CD4-positive, alpha-beta T cell treated with Interleukin-17A for 4 hours (primary cell): ENCODE data around the gene LMNA.

Experiments used
- DNase-seq: peaks from one replicate; pipeline ENCODE4 v3.0.0-alpha.2; 2020; ENCODE audit warnings: mixed read lengths

LMNA gene

GRCh38 chr1:156082309-156083091 lies 32.0 kb upstream of the LMNA start, which contains the start of gene MEX3A:
Gene MEX3A, minus strand, starts transcription at chr1:156082465. Its CDS starts 467 bp downstream, at chr1:156081998.
- peak; percentile 71 for DNase-seq

GRCh38 chr1:156083800-156084790 lies 30.4 kb upstream of the LMNA start:
- no peak for DNase-seq

GRCh38 chr1:156086256-156086662 lies 28.3 kb upstream of the LMNA start:
- DNase-seq, result no peak

GRCh38 chr1:156089704-156090103 lies 24.8 kb upstream of the LMNA start:
- DNase-seq, result no peak

GRCh38 chr1:156090138-156090839 lies 24.2 kb upstream of the LMNA start:
- DNase-seq, result no peak

GRCh38 chr1:156090840-156091188 lies 23.7 kb upstream of the LMNA start:
- peak; percentile 96 for DNase-seq

- DNase-seq, result no peak
Measured at GRCh38 chr1:156091610-156092009, 22.9 kb upstream of the LMNA start.

GRCh38 chr1:156095906-156096508 lies 18.5 kb upstream of the LMNA start:
- DNase-seq, result no peak

- DNase-seq, result peak; percentile 91
Measured at GRCh38 chr1:156096640-156097391, 17.7 kb upstream of the LMNA start.

- no peak for DNase-seq
Measured at GRCh38 chr1:156097499-156098178, 16.9 kb upstream of the LMNA start.

GRCh38 chr1:156098784-156099183 lies 15.7 kb upstream of the LMNA start:
- DNase-seq, result no peak

GRCh38 chr1:156099282-156099681 lies 15.2 kb upstream of the LMNA start:
- DNase-seq, result no peak

GRCh38 chr1:156100205-156100995 lies 14.1 kb upstream of the LMNA start:
- no peak for DNase-seq

GRCh38 chr1:156101880-156102279 lies 12.6 kb upstream of the LMNA start:
- DNase-seq, result no peak

- no peak for DNase-seq
Measured at GRCh38 chr1:156102633-156103511, 11.6 kb upstream of the LMNA start.

- DNase-seq, result peak; percentile 48
Measured at GRCh38 chr1:156103521-156103947, 11.0 kb upstream of the LMNA start.

- peak; percentile 46 for DNase-seq
Measured at GRCh38 chr1:156104065-156104810, 10.3 kb upstream of the LMNA start.
